SU-DHL-6 (cell line): ENCODE data around the gene CARD11.

Source experiments
- H2AFZ ChIP-seq: fragments of 200-600 bp; sonication (generic); 2 replicates; pipeline ENCODE4 v1.6.1; 2014; ENCODE audit warnings: low read depth, mild to moderate bottlenecking, moderate library complexity, mixed read lengths, antibody characterized with exemption, low read length; ENCODE audit not compliant: severe bottlenecking
- H3F3A ChIP-seq: fragments of 200-600 bp; shearing (Covaris generic); 2 replicates; pipeline ENCODE4 v1.6.0; 2016; ENCODE audit warnings: antibody characterized with exemption, mild to moderate bottlenecking; ENCODE audit not compliant: insufficient read depth
- H3K27ac ChIP-seq: fragments of 200-600 bp; sonication (generic); 2 replicates; pipeline ENCODE4 v1.5.1; 2016; ENCODE audit warnings: low read depth, mild to moderate bottlenecking, low read length, moderate library complexity, mixed read lengths
- H3K27me3 ChIP-seq: fragments of 200-600 bp; sonication (generic), shearing (Covaris generic); 2 replicates; pipeline ENCODE4 v1.6.0; 2014; ENCODE audit warnings: mild to moderate bottlenecking, low read length
- H3K36me3 ChIP-seq: fragments of 200-600 bp; sonication (generic); 2 replicates; pipeline ENCODE4 v1.6.1; 2014; ENCODE audit warnings: mild to moderate bottlenecking, low read length, mixed read lengths
- H3K4me2 ChIP-seq: fragments of 300-600, 200-600 bp; shearing (Covaris generic), sonication (generic); 2 replicates; pipeline ENCODE4 v1.6.0; 2014; ENCODE audit warnings: low read length, low read depth, mild to moderate bottlenecking; ENCODE audit not compliant: poor library complexity, severe bottlenecking
- H3K4me3 ChIP-seq: fragments of 200-600 bp; sonication (generic); 2 replicates; pipeline ENCODE4 v1.5.1; 2014; ENCODE audit warnings: antibody characterized with exemption, low read length, mild to moderate bottlenecking, mixed read lengths; ENCODE audit not compliant: insufficient read depth, poor library complexity, severe bottlenecking
- H3K79me2 ChIP-seq: fragments of 200-600 bp; sonication (generic); 2 replicates; pipeline ENCODE4 v1.6.1; 2014; ENCODE audit warnings: mild to moderate bottlenecking, low read length, moderate library complexity; ENCODE audit not compliant: insufficient read depth
- H3K9ac ChIP-seq: fragments of 200-600 bp; sonication (generic); 2 replicates; pipeline ENCODE4 v1.7.0; 2014; ENCODE audit warnings: mild to moderate bottlenecking, low read length
- H3K9me2 ChIP-seq: fragments of 200-600 bp; sonication (generic); replicated peaks from 2 replicates; pipeline ENCODE4 v1.6.1; 2014; ENCODE audit warnings: low read length; ENCODE audit not compliant: insufficient read depth
- H3K9me3 ChIP-seq: fragments of 200-600 bp; sonication (generic); 2 replicates; pipeline ENCODE4 v1.6.1; 2014; ENCODE audit warnings: low read length, mixed read lengths; ENCODE audit not compliant: insufficient read depth
- H4K20me1 ChIP-seq: fragments of 200-600 bp; sonication (generic); 2 replicates; pipeline ENCODE4 v1.6.1; 2014; ENCODE audit warnings: low read depth, mild to moderate bottlenecking, antibody characterized with exemption, low read length, moderate library complexity, mixed read lengths
- CTCF ChIP-seq: fragments of 200-600 bp; sonication (generic); IDR thresholded peaks from one replicate; pipeline ENCODE4 v1.5.1; 2017; ENCODE audit warnings: antibody characterized with exemption, mild to moderate bottlenecking, low read length, moderate library complexity; ENCODE audit not compliant: insufficient read depth, poor library complexity, severe bottlenecking
- EZH2phosphoT487 ChIP-seq: fragments of 200-600 bp; sonication (generic), shearing (Covaris generic); conservative IDR thresholded peaks from 2 replicates; pipeline ENCODE4 v1.6.1; 2018; ENCODE audit warnings: mild to moderate bottlenecking, antibody characterized with exemption, low read length, moderate library complexity, mixed read lengths

Gene CARD11

GRCh38 chr7:2894118-2894940 is 149.3 kb downstream of the CARD11 start:
- Histone ChIP-seq H3K27ac (peak overlapping the region; percentile 98), H4K20me1 (no peaks in the 10 kb centered on the region), H3K9me2 (no peaks in the 10 kb centered on the region), H3K4me3 (peak overlapping the region; percentile 46), H3K36me3 (no peaks in the 10 kb centered on the region), H3K79me2 (no peaks in the 10 kb centered on the region), H3K27me3 (no peaks in the 10 kb centered on the region), H3F3A (peaks cover 37% of the 10 kb centered on the region), H3K4me2 (peak overlapping the region; percentile 92), H2AFZ (peak overlapping the region; percentile 83), H3K9me3 (no peaks in the 10 kb centered on the region), H3K9ac (peak overlapping the region; percentile 66)
- TF ChIP-seq EZH2phosphoT487, result no peak
- no peak for TF ChIP-seq CTCF

GRCh38 chr7:2893411-2893861 is 150.2 kb downstream of the CARD11 start:
- H2AFZ ChIP-seq, result peak overlapping the region; percentile 8
- H3K4me3 ChIP-seq, result peak overlapping the region; percentile 46
- H3K27ac ChIP-seq, result peak overlapping the region; percentile 98
- H3K27me3 ChIP-seq, result no peaks in the 10 kb centered on the region
- H3K79me2 ChIP-seq, result no peaks in the 10 kb centered on the region
- H3K9me2 ChIP-seq, result no peaks in the 10 kb centered on the region
- TF ChIP-seq EZH2phosphoT487 (no peak), CTCF (no peak)
- peak overlapping the region; percentile 92 for H3K4me2 ChIP-seq
- peak overlapping the region; percentile 66 for H3K9ac ChIP-seq
- no peaks in the 10 kb centered on the region for H4K20me1 ChIP-seq
- peaks cover 40% of the 10 kb centered on the region for H3F3A ChIP-seq
- H3K36me3 ChIP-seq, result no peaks in the 10 kb centered on the region
- no peaks in the 10 kb centered on the region for H3K9me3 ChIP-seq

- Histone ChIP-seq H3F3A (peaks cover 40% of the 10 kb centered on the region), H3K27ac (peak overlapping the region; percentile 98), H3K9me3 (no peaks in the 10 kb centered on the region), H2AFZ (no peak overlapping the region), H3K79me2 (no peaks in the 10 kb centered on the region), H3K27me3 (no peaks in the 10 kb centered on the region), H3K9me2 (no peaks in the 10 kb centered on the region), H3K4me2 (peak overlapping the region; percentile 92), H3K4me3 (peak overlapping the region; percentile 11), H3K9ac (peak overlapping the region; percentile 66), H3K36me3 (no peaks in the 10 kb centered on the region), H4K20me1 (no peaks in the 10 kb centered on the region)
- TF ChIP-seq EZH2phosphoT487 (no peak), CTCF (no peak)
Observed at GRCh38 chr7:2892549-2892948, 151.1 kb downstream of the CARD11 start.
